ENCODE data around the gene METTL25.

The METTL25 gene

DNA sequence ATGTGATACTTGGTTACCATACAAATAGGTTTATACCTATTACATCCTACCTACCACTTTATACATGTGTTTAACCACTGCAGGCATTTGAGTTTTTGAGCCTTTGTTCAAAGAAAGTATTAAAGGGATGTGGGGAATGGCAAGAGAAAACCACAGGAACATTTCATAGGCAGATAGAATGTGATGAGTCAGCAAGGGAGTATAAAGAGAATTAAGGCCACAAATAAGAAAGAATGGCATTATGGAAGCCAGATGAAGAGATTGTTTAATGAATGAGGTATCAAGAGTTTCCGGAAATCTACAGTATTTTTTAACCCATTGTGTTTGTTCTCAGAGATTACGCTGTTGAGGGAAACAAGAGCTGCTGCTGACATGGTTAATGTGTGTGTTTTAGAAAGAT is 66.9 kb downstream of the METTL25 start:
- no peak overlapping the region for H3K4me3 ChIP-seq (ENCODE audit: low read depth, low read length)
- TF ChIP-seq, protein P1, sequence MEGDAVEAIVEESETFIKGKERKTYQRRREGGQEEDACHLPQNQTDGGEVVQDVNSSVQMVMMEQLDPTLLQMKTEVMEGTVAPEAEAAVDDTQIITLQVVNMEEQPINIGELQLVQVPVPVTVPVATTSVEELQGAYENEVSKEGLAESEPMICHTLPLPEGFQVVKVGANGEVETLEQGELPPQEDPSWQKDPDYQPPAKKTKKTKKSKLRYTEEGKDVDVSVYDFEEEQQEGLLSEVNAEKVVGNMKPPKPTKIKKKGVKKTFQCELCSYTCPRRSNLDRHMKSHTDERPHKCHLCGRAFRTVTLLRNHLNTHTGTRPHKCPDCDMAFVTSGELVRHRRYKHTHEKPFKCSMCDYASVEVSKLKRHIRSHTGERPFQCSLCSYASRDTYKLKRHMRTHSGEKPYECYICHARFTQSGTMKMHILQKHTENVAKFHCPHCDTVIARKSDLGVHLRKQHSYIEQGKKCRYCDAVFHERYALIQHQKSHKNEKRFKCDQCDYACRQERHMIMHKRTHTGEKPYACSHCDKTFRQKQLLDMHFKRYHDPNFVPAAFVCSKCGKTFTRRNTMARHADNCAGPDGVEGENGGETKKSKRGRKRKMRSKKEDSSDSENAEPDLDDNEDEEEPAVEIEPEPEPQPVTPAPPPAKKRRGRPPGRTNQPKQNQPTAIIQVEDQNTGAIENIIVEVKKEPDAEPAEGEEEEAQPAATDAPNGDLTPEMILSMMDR (IDR thresholded peaks at IDR 0.05): no peak

GRCh38 chr12:82426081-82426480 is 67.8 kb downstream of the METTL25 start:
- H2AFZ ChIP-seq: no peak overlapping the region
- H3K9ac ChIP-seq: no peak overlapping the region
- no peaks in the 10 kb centered on the region for H3K27me3 ChIP-seq (ENCODE audit: control insufficient read depth, insufficient read depth, low read length)
- H3K9me3 ChIP-seq (ENCODE audit: control insufficient read depth, low read length): no peaks in the 10 kb centered on the region
- no peaks in the 10 kb centered on the region for H3K79me2 ChIP-seq
- H3K36me3 ChIP-seq (ENCODE audit: control insufficient read depth, insufficient read depth, low read length): no peaks in the 10 kb centered on the region
- H3K27ac ChIP-seq: no peak overlapping the region
- no peak overlapping the region for H3K4me2 ChIP-seq (ENCODE audit: low read length)
- no peaks in the 10 kb centered on the region for H3K4me1 ChIP-seq
- TF ChIP-seq, protein P1 (IDR thresholded peaks at IDR 0.05): no peak
- H3K4me3 ChIP-seq (ENCODE audit: low read depth, low read length): no peak overlapping the region

More for the DNA sequence above, 66.9 kb downstream of the METTL25 start:
- H3K4me1 ChIP-seq: no peaks in the 10 kb centered on the region
- no peaks in the 10 kb centered on the region for H3K27me3 ChIP-seq (ENCODE audit: control insufficient read depth, insufficient read depth, low read length)
- H3K9ac ChIP-seq: no peak overlapping the region
- no peak overlapping the region for H3K4me2 ChIP-seq (ENCODE audit: low read length)
- H2AFZ ChIP-seq: no peak overlapping the region
- H3K27ac ChIP-seq: no peak overlapping the region
- H3K9me3 ChIP-seq (ENCODE audit: control insufficient read depth, low read length): no peaks in the 10 kb centered on the region
- no peaks in the 10 kb centered on the region for H3K79me2 ChIP-seq
- no peaks in the 10 kb centered on the region for H3K36me3 ChIP-seq (ENCODE audit: control insufficient read depth, insufficient read depth, low read length)

- TF ChIP-seq, protein P1 (IDR thresholded peaks at IDR 0.05): no peak
- Histone ChIP-seq H3K27me3 (ENCODE audit: control insufficient read depth, insufficient read depth, low read length) (no peaks in the 10 kb centered on the region), H2AFZ (no peak overlapping the region), H3K4me2 (ENCODE audit: low read length) (no peak overlapping the region), H3K9ac (no peak overlapping the region), H3K4me1 (no peaks in the 10 kb centered on the region), H3K27ac (no peak overlapping the region), H3K36me3 (ENCODE audit: control insufficient read depth, insufficient read depth, low read length) (no peaks in the 10 kb centered on the region), H3K4me3 (ENCODE audit: low read depth, low read length) (no peak overlapping the region), H3K79me2 (no peaks in the 10 kb centered on the region), H3K9me3 (ENCODE audit: control insufficient read depth, low read length) (no peaks in the 10 kb centered on the region)
These were observed 68.3 kb downstream of the METTL25 start for GRCh38 chr12:82426586-82426985.

DNA sequence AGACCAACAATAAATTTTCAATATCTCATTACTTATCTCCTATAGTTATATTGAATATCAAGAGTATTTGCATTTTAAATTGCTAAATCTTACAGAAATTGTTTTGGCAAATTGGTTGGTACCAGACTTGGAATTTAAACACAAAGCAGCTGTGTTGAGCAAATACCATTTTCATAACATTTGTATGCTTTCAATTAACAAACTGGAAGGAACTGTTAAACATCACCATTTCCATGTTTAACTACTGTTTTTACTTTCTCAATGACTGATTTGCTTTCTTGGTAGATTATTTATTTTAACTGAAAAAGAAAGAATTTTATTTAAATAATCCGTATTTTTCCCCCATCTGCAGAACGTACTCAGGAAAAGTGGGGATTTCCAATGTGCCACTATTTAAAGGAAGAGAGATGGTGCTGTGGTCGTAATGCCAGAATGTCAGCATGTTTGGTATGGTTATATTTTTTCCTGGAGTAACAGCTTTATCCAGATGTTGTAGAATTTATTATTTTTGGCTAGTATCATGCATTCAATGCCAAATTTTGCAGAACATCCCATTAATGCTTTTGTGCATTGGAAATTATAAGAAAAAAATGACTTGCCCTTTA is 72.3 kb downstream of the METTL25 start:
- no peaks in the 10 kb centered on the region for H3K27me3 ChIP-seq (ENCODE audit: control insufficient read depth, insufficient read depth, low read length)
- no peaks in the 10 kb centered on the region for H3K36me3 ChIP-seq (ENCODE audit: control insufficient read depth, insufficient read depth, low read length)
- TF ChIP-seq, protein P1 (IDR thresholded peaks at IDR 0.05): no peak
- H3K4me3 ChIP-seq (ENCODE audit: low read depth, low read length): no peak overlapping the region
- no peak overlapping the region for H2AFZ ChIP-seq
- no peaks in the 10 kb centered on the region for H3K4me1 ChIP-seq
- H3K9ac ChIP-seq: no peak overlapping the region
- H3K79me2 ChIP-seq: no peaks in the 10 kb centered on the region
- no peak overlapping the region for H3K4me2 ChIP-seq (ENCODE audit: low read length)
- no peak overlapping the region for H3K27ac ChIP-seq
- no peaks in the 10 kb centered on the region for H3K9me3 ChIP-seq (ENCODE audit: control insufficient read depth, low read length)

GRCh38 chr12:82434392-82434911 is 76.1 kb downstream of the METTL25 start:
- no peaks in the 10 kb centered on the region for H3K79me2 ChIP-seq
- H3K4me2 ChIP-seq (ENCODE audit: low read length): no peak overlapping the region
- no peak overlapping the region for H3K27ac ChIP-seq
- no peak overlapping the region for H3K4me3 ChIP-seq (ENCODE audit: low read depth, low read length)
- no peak overlapping the region for H2AFZ ChIP-seq
- no peaks in the 10 kb centered on the region for H3K27me3 ChIP-seq (ENCODE audit: control insufficient read depth, insufficient read depth, low read length)
- TF ChIP-seq, protein P1 (IDR thresholded peaks at IDR 0.05): no peak
- H3K4me1 ChIP-seq: no peaks in the 10 kb centered on the region
- no peaks in the 10 kb centered on the region for H3K36me3 ChIP-seq (ENCODE audit: control insufficient read depth, insufficient read depth, low read length)
- no peak overlapping the region for H3K9ac ChIP-seq
- H3K9me3 ChIP-seq (ENCODE audit: control insufficient read depth, low read length): no peaks in the 10 kb centered on the region

All from parathyroid adenoma (tissue), 2 donors.